Breast epithelium (tissue), 3 donors: Measurements from ENCODE around the gene HNF4A.

Experiments
- POLR2A ChIP-seq: fragments of 450-650 bp; IDR thresholded peaks from one replicate; pipeline ENCODE4 v1.6.1; 2016; ENCODE audit warnings: antibody characterized with exemption, mild to moderate bottlenecking, moderate library complexity
- POLR2AphosphoS5 ChIP-seq, 3 donors: sonication (generic); formaldehyde crosslinking; IDR thresholded peaks; one replicate each; pipeline ENCODE4 v1.6.1; 2017; ENCODE audit warnings: antibody characterized with exemption in 3 of 3
- TF ChIP-seq, protein P1 (sequence below), 3 donors: fragments of 450-650 bp; IDR thresholded peaks; one replicate each; pipeline ENCODE4 v1.5.1; 2016 to 2017; ENCODE audit warnings: antibody characterized with exemption in 3 of 3, mild to moderate bottlenecking in 3 of 3, moderate library complexity in 3 of 3

DNA sequence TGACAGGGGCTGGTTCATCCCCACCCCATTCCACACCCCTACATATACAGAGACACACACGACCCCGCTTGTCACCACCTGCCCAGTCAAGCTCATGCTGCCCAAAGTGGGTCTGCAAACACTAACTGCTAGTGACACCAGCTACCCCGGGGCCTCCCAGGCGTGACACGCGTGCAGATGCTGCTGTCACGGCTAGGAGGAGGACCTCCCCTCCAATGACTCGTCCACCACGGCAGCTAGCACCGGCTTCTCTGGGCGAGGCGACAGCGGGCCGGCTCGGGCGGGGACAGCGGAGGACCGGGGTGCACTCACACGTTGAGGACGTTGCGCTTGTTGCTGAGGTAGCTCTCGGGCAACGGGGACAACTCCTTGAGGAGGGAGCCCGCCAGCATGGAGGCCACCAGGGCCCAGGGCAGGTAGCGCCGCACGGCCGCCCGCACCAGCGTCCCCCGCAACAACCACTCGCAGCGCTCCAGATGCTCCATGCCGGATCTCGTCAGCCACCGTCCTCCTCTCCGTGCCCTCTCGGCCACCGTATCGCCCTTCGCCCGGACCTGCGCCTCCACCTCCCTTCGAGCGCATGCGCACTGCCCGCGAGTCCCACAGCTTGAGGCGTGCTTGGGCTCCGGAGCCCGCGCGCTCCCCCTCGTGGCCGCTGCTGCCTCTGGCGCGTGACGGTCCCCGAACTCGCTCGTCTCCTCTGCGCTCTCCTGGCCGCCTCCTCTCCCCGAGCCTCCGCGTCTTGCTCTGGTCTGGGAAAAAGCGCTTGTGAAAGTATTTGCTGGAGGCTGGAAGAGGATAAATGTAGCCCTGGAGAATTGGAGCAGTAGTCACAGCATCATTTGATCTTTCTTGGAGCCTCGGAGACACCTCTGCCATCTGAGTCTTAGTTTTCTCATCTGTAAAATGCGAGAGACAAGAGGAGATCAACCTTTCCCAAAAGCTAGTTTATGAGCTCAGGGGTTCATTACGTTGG, 44.5 kb upstream of the HNF4A start, which contains the start of gene FITM2:
- TF ChIP-seq, protein P1, sequence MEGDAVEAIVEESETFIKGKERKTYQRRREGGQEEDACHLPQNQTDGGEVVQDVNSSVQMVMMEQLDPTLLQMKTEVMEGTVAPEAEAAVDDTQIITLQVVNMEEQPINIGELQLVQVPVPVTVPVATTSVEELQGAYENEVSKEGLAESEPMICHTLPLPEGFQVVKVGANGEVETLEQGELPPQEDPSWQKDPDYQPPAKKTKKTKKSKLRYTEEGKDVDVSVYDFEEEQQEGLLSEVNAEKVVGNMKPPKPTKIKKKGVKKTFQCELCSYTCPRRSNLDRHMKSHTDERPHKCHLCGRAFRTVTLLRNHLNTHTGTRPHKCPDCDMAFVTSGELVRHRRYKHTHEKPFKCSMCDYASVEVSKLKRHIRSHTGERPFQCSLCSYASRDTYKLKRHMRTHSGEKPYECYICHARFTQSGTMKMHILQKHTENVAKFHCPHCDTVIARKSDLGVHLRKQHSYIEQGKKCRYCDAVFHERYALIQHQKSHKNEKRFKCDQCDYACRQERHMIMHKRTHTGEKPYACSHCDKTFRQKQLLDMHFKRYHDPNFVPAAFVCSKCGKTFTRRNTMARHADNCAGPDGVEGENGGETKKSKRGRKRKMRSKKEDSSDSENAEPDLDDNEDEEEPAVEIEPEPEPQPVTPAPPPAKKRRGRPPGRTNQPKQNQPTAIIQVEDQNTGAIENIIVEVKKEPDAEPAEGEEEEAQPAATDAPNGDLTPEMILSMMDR (IDR thresholded peaks at IDR 0.05) = peak; percentile 84 to 94 (median 93)
- peak; percentile 46 to 84 (median 56) for TF ChIP-seq POLR2AphosphoS5 (IDR thresholded peaks at IDR 0.05)
- peak; percentile 18 for TF ChIP-seq POLR2A
